CD4-positive, alpha-beta T cell treated with Interleukin-21 for 1 hour (primary cell): ENCODE results near the gene FAM89B.
A peak's percentile ranks its signal among the peaks of the same experiment; 100 is the strongest.

Source experiments
- DNase-seq: peaks from one replicate; pipeline ENCODE4 v3.0.0-alpha.2; 2020

FAM89B gene

DNA sequence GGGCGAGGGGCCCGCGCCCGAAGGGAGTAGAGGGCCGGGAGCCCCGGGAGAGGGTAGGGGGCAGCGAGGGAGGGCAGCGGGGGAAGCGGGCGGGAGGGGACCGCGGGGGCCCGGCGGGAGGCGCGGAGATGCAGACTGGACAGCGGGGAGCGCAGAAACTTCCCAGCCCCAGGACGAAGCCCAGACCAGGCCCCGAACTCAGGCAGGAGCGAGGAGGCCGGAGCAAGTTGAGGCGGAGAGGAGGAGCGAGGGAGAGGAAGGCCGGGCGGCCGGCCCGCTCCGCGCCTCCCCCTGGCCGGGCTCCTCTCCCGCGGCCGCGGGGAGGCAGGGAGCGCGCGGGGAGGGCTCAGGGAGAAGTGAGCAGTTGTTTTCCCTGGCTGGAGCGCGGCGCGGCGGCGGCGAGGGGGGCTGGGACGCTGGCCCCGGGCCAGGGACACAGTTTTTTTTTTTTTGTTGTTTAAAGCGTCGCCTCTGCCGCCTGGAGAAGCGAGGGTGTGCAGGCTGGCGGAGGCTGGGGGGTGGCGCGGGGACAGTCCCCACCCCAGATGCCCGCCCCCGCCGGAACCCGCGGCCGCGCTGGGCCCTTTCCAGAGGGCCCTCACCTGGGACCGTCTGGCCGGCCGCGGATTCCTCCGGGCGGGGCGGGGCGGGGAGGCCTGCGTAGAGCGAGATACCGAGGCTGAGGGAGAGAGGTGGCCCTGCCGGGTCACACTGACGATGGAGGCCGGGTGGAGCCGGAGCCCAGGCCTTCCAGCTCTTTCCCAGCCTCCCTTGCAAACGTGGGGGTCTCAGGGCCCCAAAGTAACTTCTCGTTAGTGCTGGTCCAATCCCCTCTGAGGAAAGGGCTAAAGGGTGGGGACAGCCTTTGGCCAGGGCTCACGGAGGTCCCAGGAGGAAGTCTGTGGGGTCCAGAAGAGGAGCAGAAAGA, 14.1 kb upstream of the FAM89B start, which contains the start of gene LTBP3:
Gene LTBP3, minus strand, starts transcription at position 358 of the 928 bp plus-strand sequence. CDS start 400 bp downstream, outside the sequence.
- DNase-seq = peak; percentile 55

DNA sequence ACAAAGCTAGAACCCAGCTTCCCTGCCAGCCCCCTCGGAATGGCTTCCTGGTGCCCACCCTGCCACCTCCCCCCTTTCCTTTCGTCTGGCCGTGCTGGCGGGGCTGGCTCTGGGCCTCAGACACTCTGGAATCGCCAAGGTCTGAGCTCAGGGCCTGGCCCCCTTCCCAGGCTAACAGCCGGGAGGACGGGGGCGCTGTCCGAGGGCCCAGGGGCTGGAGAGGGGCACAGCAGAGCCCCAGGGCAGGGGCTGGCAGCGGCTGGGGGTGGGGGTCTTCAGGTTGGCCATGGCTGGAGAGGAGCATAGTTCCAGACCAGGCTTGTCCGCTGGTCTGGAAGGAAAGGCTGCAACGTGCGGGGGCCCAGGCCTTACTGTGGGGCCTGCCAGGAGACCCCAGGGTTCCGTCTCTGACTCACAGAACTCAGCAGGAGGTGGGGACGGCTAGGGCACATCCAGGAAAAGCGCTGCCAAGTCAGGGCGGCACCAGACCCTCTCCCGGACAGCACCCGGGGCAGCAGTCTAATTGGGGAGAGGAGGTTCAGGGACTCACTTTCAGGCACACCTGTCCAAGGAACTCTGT, 13.3 kb upstream of the FAM89B start:
- no peak for DNase-seq

DNA sequence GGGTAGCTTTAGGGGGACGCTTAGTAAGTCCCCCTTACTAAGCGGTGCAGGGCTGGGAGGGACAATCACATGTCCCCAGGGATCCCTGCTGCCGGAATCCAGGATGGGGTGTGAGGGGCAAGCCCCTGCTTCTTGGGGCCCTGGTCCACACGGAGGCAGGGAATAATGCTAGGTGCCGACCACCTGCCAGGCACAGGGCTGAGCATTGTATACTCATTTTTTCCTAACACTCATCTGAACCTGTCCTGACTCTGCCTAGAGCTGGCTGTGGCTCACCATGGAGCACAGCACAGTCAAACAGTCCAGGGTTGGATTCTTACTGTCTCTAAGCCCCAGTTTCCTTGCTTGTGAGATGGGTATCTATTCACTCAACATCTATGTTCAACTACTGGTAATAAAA, 12.8 kb upstream of the FAM89B start:
- DNase-seq = no peak

DNA sequence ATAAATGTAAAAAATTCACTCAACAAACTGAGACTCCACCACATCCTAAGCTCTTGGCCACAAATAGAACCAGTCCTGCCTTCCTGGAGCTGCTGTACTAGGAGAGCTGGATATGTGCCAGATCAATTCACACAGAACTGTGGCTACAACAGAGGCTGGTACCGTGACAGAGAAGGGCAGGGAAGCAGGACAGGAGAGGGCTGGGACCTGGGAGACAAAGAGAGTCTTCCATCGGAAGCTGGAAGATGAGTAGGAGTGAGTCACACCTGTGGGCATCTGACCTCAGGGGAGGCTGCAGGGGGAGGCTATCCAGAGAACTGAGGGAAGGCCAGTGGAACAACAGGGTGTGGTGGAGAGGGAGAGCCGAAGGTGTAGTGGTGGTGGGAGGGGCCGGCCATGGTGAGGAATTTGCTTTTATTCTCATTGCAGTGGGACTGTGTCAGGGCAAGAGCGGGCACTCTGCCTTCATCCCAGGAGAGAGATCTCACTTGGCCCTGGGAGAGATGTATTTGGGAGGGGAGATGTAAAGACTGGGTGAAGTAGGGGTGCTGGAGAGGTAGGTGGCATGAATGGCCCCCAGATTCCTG, 12.3 kb upstream of the FAM89B start:
- no peak for DNase-seq

DNA sequence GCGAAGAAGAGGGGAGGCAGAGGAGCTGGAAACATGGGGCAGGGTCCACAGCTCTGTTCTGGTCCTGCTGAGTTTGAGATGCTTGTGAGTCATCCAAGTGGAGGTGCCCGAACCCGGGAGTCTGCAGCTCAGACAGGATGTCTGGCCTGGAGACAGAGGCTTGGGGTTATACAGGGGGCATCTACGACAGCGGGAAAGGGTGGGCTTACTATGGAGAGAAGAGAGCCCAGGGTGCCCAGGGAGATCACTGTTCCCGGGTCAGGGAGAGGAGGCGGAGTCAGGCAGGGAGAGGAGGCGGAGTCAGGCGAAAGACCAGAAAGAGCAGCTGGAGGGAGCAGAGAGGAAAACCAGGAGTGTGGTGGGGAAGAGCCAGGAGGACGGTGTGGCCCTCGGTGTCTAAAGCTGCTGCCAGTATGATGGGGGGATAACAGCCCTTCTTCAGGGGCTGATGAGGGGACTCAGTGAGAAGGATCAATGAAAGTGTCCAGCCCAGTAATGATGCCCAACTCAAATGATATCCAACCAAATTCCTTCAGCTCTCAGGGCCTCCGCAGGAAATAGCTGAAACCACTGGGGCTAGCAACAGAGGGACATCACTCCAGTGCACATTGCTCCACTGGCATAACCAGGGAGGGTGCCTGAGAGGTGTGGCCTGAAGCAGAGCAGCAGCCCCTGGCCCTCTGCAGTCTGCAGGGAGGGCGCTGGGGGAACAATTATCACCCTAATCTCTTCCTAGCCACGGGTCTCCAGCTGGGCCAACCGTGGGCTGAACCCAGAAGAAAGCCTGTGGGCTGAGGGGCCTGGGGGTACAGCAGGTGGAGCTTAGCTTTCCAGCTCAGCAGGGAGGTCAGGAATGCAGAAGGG, 11.6 kb upstream of the FAM89B start:
- DNase-seq = no peak

DNA sequence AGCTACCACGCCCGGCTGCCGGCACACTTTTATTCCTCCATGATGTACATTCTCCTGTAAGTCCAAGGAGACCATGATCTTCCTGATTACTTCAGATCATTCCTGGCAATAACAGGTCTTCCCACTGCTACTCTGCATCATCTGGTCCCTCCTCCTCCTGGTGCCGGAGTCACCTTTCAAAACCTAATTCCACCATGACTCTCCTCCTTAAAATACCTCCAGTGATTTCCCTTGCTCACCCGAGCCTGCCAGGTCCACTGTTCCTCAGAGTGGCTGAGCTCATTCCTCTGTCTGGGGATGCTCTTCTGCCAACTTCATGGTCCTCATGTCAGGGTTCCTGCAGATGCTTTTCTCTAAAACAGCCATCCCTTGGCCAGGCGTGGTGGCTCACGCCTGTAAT, 10.3 kb upstream of the FAM89B start:
- no peak for DNase-seq

DNA sequence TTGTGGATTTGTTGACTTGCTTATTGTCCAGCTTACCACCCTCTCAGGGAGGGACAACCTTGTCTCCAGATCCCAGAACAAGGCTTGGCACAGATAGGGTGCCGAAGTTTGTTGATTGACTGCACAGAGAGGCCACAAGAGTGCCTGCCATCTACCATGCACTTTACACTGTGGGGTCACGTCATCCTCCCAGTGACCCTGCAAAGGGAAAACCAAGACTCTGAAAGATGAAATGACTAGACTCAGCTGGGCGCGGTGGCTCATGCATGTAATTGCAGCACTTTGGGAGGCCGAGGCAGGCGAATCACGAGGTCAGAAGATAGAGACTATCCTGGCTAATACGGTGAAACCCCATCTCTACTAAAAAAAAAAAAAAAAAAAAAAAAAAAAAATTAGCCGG, 9.6 kb upstream of the FAM89B start:
- no peak for DNase-seq

DNA sequence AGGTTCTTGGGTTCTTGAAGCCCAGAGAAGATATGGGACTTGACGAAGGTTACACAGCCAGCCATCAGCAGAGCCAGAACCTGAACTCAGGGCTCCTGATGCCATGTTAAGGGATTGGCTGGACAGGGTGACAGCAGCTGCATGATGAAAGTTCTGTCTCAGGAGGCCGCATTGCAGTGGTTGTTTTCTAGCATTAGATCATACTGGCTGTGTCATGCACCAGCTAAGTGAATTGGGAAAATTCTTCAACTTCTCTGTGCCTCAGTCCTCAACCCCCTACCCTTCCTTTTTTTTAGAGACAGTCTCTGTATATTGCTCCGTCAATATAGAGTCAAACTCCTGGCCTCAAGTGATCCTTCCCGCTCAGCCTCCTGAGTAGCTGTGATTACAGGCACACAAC, 8.7 kb upstream of the FAM89B start:
- DNase-seq = no peak

DNA sequence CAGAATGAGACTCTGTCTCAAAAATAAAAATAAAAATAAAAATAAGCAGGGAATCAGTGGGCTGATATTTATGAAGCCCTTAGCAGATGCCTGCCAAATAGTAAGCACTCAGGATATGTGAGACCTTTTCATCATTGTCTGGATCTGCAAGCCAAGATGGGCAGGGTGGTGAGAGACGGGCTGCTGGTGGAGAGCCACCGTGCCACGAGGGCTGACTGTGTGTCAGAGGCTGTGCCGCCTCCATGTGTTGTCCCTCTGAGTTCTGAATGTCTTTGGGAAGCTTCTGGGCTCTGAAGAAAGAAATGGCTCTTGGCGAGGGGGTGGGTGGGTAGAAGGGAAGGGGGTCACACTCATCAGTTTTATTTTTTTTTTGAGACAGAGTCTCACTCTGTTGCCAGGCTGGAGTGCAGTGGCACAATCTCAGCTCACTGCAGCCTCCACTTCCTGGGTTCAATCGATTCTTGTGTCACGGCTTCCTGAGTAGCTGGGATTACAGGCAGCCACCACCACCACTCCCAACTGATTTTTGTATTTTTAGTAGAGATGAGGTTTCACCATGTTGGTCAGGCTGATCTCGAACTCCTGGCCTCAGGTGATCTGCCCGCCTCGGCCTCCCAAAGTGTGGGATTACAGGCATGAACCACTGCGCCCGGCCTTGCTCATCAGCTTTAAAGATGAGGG, 7.3 kb upstream of the FAM89B start:
- DNase-seq = peak; percentile 56

DNA sequence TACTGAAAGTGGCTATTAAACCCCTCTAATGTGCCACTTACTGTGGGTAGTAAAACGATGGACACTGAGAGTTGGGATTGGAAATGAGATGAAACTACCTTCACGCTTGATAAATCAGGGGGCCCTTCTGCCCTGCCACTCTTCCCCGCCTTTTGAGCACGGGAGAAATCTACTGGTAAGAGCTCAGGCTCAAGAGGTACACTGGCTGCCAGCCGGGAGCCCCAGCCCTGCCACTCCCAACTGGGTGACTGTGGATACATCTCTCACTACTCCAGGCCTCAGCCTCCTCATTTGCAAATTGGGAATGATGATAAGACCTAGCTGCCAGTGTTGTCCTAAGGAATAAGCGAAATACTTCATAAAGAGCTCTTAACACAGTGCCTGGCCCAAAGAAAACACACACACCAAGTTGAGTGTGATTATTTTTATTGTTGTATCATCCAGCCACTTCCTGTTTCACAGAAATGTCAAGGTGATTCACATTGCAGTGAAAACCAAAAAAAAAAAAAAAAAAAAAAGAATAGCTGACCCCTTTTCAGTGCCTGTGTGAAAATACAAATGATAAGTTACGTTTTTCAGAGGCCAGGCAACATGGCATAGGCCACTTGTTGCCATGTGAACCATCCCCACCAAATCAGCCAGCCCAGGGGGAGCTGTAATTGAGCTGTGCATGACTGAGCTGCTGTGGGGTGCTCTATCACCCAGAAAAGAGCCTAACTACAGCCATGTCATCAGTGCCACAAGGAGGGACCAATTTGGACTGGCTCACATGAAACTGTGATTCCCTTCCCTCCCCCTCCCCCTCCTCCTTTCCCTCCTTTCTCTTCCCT, 6.5 kb upstream of the FAM89B start:
- peak; percentile 83 for DNase-seq

DNA sequence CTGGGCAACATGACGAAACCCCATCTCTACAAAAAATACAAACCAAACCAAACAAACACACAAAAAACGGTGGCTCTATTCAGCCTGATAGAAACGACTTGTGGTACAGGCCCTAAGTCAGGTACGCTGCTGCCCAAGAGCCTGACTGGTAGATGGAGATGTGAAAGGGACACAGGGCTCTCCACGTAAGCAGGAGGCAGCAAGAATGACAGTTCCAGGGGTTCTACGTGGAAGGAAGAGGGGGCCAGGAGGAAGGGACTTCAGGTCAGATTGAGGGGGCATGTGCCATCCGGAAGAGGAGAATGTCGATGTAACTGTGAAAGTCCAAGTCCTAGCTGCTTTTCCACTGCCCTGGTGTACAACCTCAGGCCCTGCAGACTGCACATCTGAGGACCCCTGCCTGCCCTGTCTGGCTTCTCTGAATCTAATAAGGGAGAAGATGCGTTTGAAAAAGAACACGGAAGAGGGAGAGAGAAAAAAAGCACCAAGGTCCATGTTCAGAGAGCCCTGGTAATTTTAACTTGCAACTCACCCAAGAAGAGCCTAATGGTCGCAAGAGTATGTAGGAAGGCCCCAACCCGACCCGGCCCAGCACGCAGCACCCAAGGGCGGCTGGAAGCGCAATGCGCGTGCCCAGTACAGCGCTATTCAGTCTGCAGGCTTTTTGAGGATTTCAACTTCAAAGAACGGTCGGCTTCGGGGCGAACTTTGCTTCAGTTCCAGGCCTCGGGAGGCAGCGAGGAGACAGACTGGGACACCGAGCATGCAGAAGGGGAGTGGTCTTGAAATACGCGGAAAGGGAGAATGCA, 3.0 kb upstream of the FAM89B start:
- no peak for DNase-seq

DNA sequence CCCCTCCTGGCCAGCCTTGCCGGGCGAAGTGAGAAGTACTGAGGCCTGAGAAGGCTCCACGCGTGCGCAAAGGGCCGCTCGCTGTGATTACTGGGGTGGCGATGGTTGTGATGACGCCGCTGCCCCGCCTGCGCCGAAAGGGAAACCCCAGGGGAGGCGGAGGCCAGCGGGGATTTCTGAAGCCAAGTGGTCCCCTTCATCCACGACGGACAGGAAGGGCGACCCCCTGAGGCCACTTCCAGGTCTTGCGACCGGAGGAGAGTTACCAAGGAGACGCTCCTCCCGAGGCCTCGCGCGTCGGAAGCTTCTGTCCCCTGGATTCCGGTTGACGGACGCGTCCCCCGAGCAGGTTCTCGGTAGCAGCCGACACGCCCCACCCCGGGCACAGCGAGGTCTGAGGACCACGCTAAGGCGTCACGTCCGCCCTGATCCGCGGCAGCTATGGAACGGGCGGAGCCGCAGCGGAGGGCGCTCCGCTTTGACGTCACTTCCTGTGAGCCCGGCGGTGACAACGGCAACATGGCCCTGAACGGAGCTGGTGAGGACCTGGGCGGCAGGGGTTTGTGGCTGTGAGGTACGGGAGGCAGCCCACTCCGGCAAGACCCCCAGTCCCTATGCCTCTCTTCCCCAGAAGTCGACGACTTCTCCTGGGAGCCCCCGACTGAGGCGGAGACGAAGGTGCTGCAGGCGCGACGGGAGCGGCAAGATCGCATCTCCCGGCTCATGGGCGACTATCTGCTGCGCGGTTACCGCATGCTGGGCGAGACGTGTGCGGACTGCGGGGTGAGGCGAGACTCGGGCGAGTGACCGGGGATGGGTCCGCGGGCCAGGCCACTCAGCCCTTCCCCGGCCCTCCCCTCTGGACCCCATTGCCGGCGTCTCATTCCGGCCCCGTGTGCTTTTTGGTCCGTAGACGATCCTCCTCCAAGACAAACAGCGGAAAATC, 2.1 kb upstream of the FAM89B start, which contains the start of gene ZNRD2:
Gene ZNRD2, plus strand, starts transcription at position 505 of the 946 bp plus-strand sequence. Its CDS starts 15 bp downstream, at position 520.
- peak; percentile 98 for DNase-seq

DNA sequence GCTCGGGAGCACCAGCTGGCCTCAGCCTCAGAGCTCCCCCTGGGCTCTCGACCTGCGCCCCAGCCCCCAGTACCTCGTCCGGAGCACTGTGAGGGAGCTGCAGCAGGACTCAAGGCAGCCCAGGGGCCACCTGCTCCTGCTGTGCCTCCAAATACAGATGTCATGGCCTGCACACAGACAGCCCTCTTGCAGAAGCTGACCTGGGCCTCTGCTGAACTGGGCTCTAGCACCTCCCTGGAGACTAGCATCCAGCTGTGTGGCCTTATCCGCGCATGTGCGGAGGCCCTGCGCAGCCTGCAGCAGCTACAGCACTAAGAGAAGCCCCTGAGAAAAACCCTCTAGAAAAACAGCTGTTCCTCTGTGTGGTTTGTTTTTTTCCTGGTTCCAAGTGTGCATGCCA, 918 bp upstream of the FAM89B start:
- DNase-seq = no peak

DNA sequence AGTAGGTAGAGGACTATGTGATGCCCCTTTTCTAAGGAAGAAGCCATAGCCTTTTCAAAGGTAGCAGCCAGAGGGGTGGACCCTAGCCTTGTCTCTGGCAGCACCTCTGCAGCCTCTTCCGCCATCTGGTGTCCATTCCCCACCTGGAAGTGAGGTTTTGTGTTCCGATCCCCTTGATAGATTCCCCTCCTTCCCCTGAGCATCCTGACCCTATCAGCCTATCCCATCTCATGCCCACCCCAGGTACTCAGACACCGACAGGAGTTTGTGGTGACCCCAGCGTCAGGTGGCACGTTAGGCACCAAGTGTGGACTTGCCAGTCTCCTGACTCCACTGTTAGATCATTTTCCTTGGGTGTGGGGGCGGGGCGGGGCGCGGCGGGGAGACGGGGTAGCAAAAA, 398 bp upstream of the FAM89B start:
- DNase-seq = no peak

DNA sequence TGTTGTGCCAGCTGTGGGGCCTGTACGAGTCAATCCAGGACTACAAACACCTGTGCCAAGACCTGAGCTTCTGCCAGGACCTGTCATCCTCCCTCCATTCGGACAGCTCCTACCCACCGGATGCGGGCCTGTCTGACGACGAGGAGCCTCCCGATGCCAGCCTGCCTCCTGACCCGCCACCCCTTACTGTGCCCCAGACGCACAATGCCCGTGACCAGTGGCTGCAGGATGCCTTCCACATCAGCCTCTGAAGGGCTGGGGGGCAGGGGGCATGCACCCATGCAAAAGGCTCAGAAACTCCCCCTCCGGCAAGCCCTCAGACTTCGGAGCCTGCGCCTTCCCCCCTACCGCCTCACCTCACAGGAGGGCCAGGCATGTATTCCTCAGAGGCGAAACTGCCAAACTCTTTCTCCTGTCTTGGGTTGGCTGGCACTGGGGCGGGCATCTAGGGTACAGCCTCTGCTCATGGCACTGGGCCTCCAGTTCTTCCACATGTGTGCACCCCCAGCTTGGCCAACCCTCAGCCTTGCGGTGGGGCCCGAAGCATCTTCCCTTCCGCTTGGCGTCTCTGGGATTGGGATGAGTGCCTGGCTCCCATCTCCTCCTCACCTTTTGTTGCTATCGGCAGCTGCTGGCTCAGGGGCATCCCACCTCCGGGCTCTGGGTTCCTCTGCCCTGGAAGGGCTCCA, 1.2 kb downstream of the FAM89B start:
- no peak for DNase-seq

DNA sequence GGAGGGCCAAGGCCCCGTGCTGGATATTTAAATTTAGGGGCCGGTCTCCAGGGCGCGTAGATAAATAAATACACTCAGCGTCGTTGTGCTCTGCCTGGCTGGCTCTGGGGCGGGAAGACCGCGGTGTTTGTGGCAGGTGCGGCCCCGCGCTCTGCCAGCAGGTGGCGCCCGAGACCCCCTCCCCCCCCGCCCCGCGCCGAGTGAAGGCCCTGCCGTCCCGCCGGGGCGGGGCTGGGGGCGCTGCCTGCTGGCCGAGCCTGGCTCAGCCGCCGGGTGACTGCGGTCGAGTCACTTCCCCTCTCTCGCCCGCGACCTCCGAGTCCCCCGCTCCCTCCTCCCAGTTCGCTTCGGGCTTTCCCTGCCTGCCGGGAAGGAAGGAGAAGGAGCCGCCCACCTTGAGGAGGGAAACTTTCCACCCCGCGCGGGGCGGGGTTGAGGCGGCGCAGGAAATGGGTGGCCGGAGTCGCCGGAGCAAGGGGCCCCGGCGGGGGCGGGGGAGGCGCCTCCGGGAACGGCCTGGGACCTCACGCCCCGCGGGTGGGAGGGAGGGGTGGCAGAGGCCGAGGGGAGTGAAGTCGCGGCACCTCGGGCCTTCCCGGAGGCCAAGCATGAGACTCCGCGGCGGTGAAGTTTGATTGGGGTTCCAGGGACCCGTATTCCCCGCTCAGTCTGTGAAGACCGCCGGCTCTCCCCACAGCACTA, 1.9 kb downstream of the FAM89B start:
- peak; percentile 97 for DNase-seq

DNA sequence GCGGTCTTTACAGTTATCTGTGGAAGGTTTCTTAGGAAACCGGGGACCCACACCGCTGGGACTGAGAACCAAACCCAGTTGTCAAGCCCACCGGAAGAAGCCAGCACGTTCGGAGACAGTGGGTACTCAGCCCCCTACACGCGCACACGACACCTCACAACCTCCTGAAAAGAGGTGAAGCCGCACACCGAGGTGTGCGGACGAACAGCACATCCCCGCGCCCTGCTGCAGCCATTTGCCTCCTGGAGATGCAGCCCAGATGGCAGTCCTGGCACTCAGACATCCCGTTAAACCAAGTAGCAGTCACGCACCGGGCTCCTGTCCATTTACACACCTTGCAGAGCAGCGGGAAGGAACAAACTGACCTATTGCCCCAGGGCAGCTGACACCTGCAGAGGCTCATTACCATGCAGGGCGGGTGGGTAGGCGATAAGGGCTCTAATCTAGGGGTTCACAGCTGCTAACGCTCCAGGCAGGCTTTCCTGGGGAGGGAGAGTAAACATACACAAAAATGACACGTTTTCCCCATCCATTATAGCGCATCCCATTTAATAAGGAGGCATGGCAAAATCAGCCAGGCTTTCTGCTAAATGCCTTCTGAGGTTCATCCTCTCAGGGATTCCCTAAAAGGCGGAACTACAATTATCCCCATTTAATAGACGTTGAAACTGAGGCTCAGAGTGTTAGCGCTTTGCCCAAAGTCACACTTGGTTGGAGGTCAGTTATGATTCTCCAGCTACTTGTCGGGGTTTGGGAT, 2.7 kb downstream of the FAM89B start:
- DNase-seq = no peak
